WERI-Rb-1 (cell line): ENCODE data around the gene CERCAM.
"Not testable (repeated sequence)": the region's sequence is repeated elsewhere in the genome, so short reads cannot be mapped to it uniquely, and the experiment has no call there.

Experiments used
- DNase-seq: peaks from one replicate; pipeline ENCODE4 v3.0.0-alpha.2; 2020
- H3K27ac ChIP-seq: fragments of 250-450 bp; sonication (Bioruptor Pico); 2 replicates; pipeline ENCODE4 v1.5.1; 2020; ENCODE audit warnings: mild to moderate bottlenecking, moderate library complexity
- H3K27me3 ChIP-seq: fragments of 250-450 bp; sonication (Bioruptor Pico); 2 replicates; pipeline ENCODE4 v1.5.1; 2021; ENCODE audit warnings: mild to moderate bottlenecking, low read depth, moderate library complexity; ENCODE audit not compliant: insufficient read depth, severe bottlenecking
- H3K36me3 ChIP-seq: fragments of 250-450 bp; sonication (Bioruptor Pico); 2 replicates; pipeline ENCODE4 v1.5.1; 2020; ENCODE audit warnings: mild to moderate bottlenecking, moderate library complexity
- H3K4me3 ChIP-seq: 2 replicates; pipeline ENCODE4 v1.5.1; 2011; ENCODE audit warnings: low read depth, mild to moderate bottlenecking, control low read depth, low read length
- H3K9me3 ChIP-seq: fragments of 250-450 bp; sonication (Bioruptor Pico); 2 replicates; pipeline ENCODE4 v1.5.1; 2021; ENCODE audit warnings: mild to moderate bottlenecking, moderate library complexity; ENCODE audit not compliant: severe bottlenecking
- CTCF ChIP-seq: IDR thresholded peaks from 2 replicates; pipeline ENCODE4 v1.5.1; 2011; ENCODE audit warnings: low read depth, mild to moderate bottlenecking, control low read depth, inconsistent platforms, low read length

The CERCAM gene

DNA sequence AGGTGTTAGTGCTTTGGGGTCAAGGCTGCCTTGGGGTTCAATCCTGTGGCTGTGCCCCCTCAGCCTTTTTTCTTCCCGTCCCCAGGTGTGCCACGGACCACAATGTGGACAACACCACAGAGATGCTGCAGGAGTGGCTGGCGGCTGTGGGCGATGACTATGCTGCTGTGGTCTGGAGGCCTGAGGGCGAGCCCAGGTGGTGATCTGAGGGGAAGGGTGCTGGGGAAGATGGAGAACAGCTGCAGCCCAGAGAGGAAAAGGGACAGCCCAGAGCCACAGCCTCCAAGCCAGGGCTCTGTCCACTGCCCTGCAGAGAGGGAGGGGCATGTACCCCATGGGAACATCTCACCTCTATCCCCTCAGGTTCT is 2.1 kb downstream of the CERCAM start:
- H3K27me3 ChIP-seq, result no peaks in the 10 kb centered on the region
- H3K27ac ChIP-seq, result no peak overlapping the region
- H3K36me3 ChIP-seq, result peaks cover 19% of the 10 kb centered on the region
- TF ChIP-seq CTCF, result no peak
- no peak for DNase-seq
- no peaks in the 10 kb centered on the region for H3K9me3 ChIP-seq
- no peak overlapping the region for H3K4me3 ChIP-seq

GRCh38 chr9:128423356-128423755 is 2.7 kb downstream of the CERCAM start:
- DNase-seq, H3K27me3 ChIP-seq, H3K27ac ChIP-seq, H3K4me3 ChIP-seq, H3K9me3 ChIP-seq: not testable (repeated sequence)
- H3K36me3 ChIP-seq, result peaks cover 22% of the 10 kb centered on the region

DNA sequence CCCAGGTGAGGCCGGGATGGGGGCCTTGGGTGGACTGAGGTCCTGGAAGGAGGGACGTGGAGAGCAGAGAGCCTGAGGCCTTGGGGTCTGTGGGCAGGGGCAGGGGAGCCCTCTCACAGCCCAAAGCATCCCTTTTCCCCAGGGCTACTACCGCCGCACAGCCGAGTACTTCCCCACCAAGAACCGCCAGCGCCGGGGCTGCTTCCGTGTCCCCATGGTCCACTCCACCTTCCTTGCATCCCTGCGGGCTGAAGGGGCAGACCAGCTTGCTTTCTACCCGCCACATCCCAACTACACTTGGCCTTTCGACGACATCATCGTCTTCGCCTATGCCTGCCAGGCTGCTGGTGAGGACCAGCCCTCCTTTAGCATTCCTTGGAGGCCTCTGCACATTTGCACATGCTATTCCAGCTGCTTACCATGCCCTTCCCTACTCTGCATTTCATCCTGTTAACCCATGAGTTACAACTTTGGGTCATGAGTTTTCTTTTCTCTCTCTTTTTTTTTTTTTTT is 3.7 kb downstream of the CERCAM start:
- Histone ChIP-seq H3K36me3 (peaks cover 24% of the 10 kb centered on the region), H3K27ac (no peak overlapping the region), H3K27me3 (no peaks in the 10 kb centered on the region), H3K9me3 (no peaks in the 10 kb centered on the region), H3K4me3 (no peak overlapping the region)
- no peak for DNase-seq
- TF ChIP-seq CTCF, result no peak

DNA sequence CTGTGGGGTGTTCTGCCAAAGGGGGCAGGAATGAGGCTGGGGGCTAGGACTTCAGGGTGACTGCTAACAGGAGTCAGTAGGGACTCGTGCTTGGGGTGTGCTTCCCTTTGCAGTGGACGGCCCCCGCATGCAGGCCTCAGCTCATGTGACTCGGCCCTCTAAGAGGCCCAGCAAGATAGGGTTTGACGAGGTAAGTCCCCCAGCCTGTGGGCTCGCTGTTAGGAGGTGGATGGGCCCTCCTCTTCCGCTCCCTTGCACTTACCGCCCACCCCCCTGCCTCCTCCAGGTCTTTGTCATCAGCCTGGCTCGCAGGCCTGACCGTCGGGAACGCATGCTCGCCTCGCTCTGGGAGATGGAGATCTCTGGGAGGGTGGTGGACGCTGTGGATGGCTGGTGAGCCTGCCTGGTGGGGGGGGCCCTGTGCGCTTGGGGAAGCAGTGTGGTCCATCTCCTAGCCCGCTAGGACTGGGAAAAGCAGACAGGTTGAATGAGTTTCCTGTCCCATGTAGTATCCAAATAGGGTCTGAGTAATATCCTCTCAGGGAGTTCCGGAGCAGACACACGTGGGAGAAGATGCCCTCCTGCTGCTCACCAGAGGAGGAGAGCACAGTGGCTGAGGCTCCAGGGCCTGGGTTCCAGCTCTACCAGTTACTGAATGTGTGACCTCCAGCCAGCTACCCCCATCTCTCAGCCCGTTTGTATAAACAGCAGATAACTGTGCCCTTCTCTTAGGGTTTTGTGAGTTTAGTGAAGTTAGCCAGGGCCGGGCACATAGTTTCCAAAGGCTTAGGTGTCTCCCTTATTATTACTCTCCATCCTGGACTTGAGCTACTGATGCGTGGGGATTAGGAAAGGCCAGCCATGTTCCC is 8.2 kb downstream of the CERCAM start:
- H3K36me3 ChIP-seq, result peaks cover 35% of the 10 kb centered on the region
- DNase-seq, result peak; percentile 28
- no peak overlapping the region for H3K4me3 ChIP-seq
- no peaks in the 10 kb centered on the region for H3K9me3 ChIP-seq
- no peaks in the 10 kb centered on the region for H3K27me3 ChIP-seq
- H3K27ac ChIP-seq, result peak overlapping the region; percentile 73
- no peak for TF ChIP-seq CTCF

- Histone ChIP-seq H3K9me3 (no peaks in the 10 kb centered on the region), H3K27ac (peak overlapping the region; percentile 73), H3K36me3 (peaks cover 35% of the 10 kb centered on the region), H3K4me3 (no peak overlapping the region), H3K27me3 (no peaks in the 10 kb centered on the region)
- peak; percentile 89 for DNase-seq
- TF ChIP-seq CTCF, result peak; percentile 63
These were observed 8.9 kb downstream of the CERCAM start for GRCh38 chr9:128429513-128430086.

DNA sequence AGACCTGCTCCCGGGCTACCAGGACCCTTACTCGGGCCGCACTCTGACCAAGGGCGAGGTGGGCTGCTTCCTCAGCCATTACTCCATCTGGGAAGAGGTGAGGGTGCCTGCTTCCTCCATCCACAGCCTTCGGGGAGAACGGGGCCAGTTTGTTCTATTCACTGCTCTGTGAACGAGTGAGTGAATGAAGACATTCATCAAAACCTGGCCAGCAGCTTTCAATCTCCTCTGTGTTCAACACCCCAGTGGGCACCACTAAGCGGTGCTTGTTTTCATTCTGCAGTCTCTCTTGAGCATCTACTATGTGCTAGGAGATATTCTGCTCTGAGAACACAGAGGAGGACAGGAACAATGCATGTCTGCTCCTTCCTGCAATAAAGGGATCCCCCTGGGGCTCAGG is 10.6 kb downstream of the CERCAM start:
- H3K9me3 ChIP-seq, result no peaks in the 10 kb centered on the region
- DNase-seq, result no peak
- no peak overlapping the region for H3K27ac ChIP-seq
- no peak for TF ChIP-seq CTCF
- H3K4me3 ChIP-seq, result no peak overlapping the region
- H3K27me3 ChIP-seq, result no peaks in the 10 kb centered on the region
- H3K36me3 ChIP-seq, result peaks cover 38% of the 10 kb centered on the region
